Endodermal cell (in vitro differentiated cells): Measurements from ENCODE around the gene ZFYVE28. TPM values are rescaled to one million over a fixed set of nuclear protein-coding genes. Genes with fewer than 3 reads are reported as not detected.

ENCODE experiments used
- DNase-seq: peaks from one replicate; pipeline ENCODE4 v3.0.0-alpha.2; 2017
- H3K27ac ChIP-seq: 2 replicates; pipeline ENCODE4 v1.5.1; 2013; ENCODE audit warnings: mild to moderate bottlenecking, low read depth, low read length, moderate library complexity
- H3K27me3 ChIP-seq: 2 replicates; pipeline ENCODE4 v1.6.1; 2013; ENCODE audit warnings: mild to moderate bottlenecking, low read length, moderate library complexity; ENCODE audit not compliant: insufficient read depth, control insufficient read depth, poor library complexity, severe bottlenecking
- H3K36me3 ChIP-seq: 2 replicates; pipeline ENCODE4 v1.7.0; 2013; ENCODE audit warnings: mild to moderate bottlenecking, low read length, moderate library complexity; ENCODE audit not compliant: control insufficient read depth, insufficient read depth
- H3K4me1 ChIP-seq: one replicate; pipeline ENCODE4 v1.7.0; 2013; ENCODE audit warnings: low read length; ENCODE audit not compliant: control insufficient read depth, insufficient read depth
- H3K4me3 ChIP-seq: 2 replicates; pipeline ENCODE4 v1.5.1; 2013; ENCODE audit warnings: mild to moderate bottlenecking, low read length, moderate library complexity
- H3K9ac ChIP-seq: 2 replicates; pipeline ENCODE4 v1.6.1; 2013; ENCODE audit warnings: mild to moderate bottlenecking, low read length, moderate library complexity; ENCODE audit not compliant: poor library complexity, severe bottlenecking; ENCODE audit errors: extremely low read depth
- H3K9me3 ChIP-seq: 2 replicates; pipeline ENCODE4 v1.6.1; 2013; ENCODE audit warnings: mild to moderate bottlenecking, low read length, moderate library complexity; ENCODE audit not compliant: control insufficient read depth
- H3K27ac Mint-ChIP-seq: 2 replicates; pipeline ENCODE4 v1.8.0; 2020; ENCODE audit warnings: mixed read lengths
- H3K27me3 Mint-ChIP-seq: 2 replicates; pipeline ENCODE4 v1.8.0; 2021; ENCODE audit warnings: mild to moderate bottlenecking, mixed read lengths; ENCODE audit not compliant: insufficient read depth
- H3K36me3 Mint-ChIP-seq: 2 replicates; pipeline ENCODE4 v1.8.0; 2020; ENCODE audit warnings: low read depth, mixed read lengths
- H3K4me1 Mint-ChIP-seq: 2 replicates; pipeline ENCODE4 v1.8.0; 2020; ENCODE audit warnings: mixed read lengths
- H3K4me3 Mint-ChIP-seq: 2 replicates; pipeline ENCODE4 v1.8.0; 2020; ENCODE audit warnings: mild to moderate bottlenecking, moderate library complexity, mixed read lengths
- H3K9me3 Mint-ChIP-seq: 2 replicates; pipeline ENCODE4 v1.8.0; 2020; ENCODE audit warnings: mild to moderate bottlenecking, mixed read lengths
- WGBS, 2 experiments: methylation state at CpG; one replicate each; pipeline versions ENCODE4 v1.1.5 to v1.1.7; 2013; ENCODE audit warnings: missing lambda C conversion rate in 2 of 2, mixed read lengths in 1 of 2; ENCODE audit not compliant: insufficient coverage in 1 of 2, insufficient read length in 1 of 2; 5-methylcytosine and 5-hydroxymethylcytosine counted together
- total RNA-seq, 2 donors: library from RNA; stranded (reverse); fragmentation: NEBNext Ultra II Directional in 1 of 2; extraction: Animal tissue kit (Norgen Biotek cat#: 25700) in 1 of 2; gene quantifications; 2 replicates in 1 of 2; 3 replicates in 1 of 2; pipeline ENCODE4 v1.2.1, GENCODE V29; 2021
- TF ChIP-seq, protein P1 (sequence below): fragments of 200-600 bp; sonication (generic); conservative IDR thresholded peaks from 2 replicates; pipeline ENCODE4 v1.5.0; 2021; ENCODE audit warnings: antibody characterized with exemption, mild to moderate bottlenecking

Gene ZFYVE28
- total RNA-seq, 2 donors from 2014 or later: 0.73 to 1.6 TPM

DNA sequence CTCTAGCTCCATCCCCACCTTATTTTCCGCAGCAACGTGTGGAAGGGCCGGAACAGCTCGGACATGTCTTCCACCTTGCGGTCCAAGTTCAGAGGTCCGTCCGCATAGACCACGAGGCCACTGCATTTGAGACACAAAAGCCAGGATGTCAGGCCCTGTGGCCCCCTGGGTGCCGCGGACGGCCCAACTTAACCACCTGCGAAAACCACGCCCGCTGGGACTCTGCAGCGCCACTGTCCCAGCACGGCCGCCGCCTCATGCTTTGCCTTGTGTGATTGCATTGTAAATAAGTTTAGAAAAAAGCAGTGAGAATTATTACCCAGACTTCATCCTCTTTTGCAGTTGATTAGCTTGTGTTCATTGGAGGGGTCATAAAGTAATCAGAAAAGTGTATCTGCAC, 98.3 kb downstream of the ZFYVE28 start:
- TF ChIP-seq, protein P1, sequence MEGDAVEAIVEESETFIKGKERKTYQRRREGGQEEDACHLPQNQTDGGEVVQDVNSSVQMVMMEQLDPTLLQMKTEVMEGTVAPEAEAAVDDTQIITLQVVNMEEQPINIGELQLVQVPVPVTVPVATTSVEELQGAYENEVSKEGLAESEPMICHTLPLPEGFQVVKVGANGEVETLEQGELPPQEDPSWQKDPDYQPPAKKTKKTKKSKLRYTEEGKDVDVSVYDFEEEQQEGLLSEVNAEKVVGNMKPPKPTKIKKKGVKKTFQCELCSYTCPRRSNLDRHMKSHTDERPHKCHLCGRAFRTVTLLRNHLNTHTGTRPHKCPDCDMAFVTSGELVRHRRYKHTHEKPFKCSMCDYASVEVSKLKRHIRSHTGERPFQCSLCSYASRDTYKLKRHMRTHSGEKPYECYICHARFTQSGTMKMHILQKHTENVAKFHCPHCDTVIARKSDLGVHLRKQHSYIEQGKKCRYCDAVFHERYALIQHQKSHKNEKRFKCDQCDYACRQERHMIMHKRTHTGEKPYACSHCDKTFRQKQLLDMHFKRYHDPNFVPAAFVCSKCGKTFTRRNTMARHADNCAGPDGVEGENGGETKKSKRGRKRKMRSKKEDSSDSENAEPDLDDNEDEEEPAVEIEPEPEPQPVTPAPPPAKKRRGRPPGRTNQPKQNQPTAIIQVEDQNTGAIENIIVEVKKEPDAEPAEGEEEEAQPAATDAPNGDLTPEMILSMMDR: no peak
- H3K4me1 ChIP-seq: no peaks in the 10 kb centered on the region
- DNase-seq: no peak
- Mint-ChIP-seq H3K9me3 (no peaks in the 10 kb centered on the region), H3K36me3 (no peaks in the 10 kb centered on the region), H3K27ac (no peak overlapping the region), H3K4me3 (no peak overlapping the region), H3K27me3 (no peaks in the 10 kb centered on the region), H3K4me1 (no peaks in the 10 kb centered on the region)
- H3K9me3 ChIP-seq: no peaks in the 10 kb centered on the region
- H3K4me3 ChIP-seq: no peak overlapping the region
- no peak overlapping the region for H3K27ac ChIP-seq
- H3K36me3 ChIP-seq: no peaks in the 10 kb centered on the region
- no peak overlapping the region for H3K9ac ChIP-seq
- 89 to 93% methylated on average over 7 to 18 of the region's 18 CpGs for WGBS, 2 experiments
- H3K27me3 ChIP-seq: no peaks in the 10 kb centered on the region

DNA sequence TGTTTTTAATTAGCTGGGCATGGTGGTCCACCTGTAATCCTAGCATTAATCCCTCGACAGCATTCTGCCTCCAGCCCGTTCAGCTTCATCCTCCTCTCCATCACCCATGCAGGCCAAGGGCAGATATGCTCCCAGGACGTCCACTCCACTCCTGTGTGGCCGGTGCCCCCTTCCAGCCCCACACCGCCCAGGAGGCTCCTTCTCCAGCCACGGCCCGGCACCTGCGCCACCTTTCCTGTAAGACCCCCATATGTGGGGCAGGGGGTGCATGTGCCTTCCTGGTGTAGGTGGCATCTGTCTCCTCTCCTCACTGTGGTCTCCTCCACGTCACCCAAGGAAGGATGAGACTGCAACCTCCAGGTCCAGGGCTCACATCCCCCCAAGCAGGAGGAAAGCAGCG, 99.6 kb downstream of the ZFYVE28 start:
- Histone ChIP-seq H3K36me3 (no peaks in the 10 kb centered on the region), H3K27me3 (no peaks in the 10 kb centered on the region), H3K4me3 (no peak overlapping the region), H3K4me1 (no peaks in the 10 kb centered on the region), H3K9me3 (no peaks in the 10 kb centered on the region), H3K27ac (no peak overlapping the region), H3K9ac (no peak overlapping the region)
- H3K4me3 Mint-ChIP-seq: no peak overlapping the region
- WGBS, 2 experiments: 89 to 100% methylated on average over 2 to 10 of the region's 10 CpGs
- H3K9me3 Mint-ChIP-seq: no peaks in the 10 kb centered on the region
- no peaks in the 10 kb centered on the region for H3K27me3 Mint-ChIP-seq
- no peak for DNase-seq
- no peaks in the 10 kb centered on the region for H3K4me1 Mint-ChIP-seq
- H3K27ac Mint-ChIP-seq: no peak overlapping the region
- H3K36me3 Mint-ChIP-seq: no peaks in the 10 kb centered on the region
- TF ChIP-seq, protein P1: no peak

DNA sequence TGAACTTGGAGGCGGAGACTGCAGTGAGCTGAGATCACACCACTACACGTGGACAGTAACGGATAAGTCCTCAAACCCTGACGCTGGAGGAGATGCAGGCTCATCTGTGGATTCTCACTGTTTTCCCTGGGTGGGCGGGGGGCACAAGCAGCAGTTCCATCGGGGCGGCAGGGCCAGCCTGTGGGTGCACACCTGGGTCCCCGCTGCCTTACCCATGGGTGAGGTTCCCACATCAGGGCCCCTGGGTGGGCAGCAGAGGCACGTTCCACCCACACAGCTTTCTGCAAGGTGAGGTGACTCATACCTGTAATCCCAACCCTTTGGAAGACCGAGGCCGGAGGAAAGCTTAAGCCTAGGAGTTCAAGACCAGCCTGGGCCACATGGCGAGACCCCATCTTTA, 100.0 kb downstream of the ZFYVE28 start:
- Histone ChIP-seq H3K36me3 (no peaks in the 10 kb centered on the region), H3K9me3 (no peaks in the 10 kb centered on the region), H3K27me3 (no peaks in the 10 kb centered on the region), H3K27ac (no peak overlapping the region), H3K4me1 (no peaks in the 10 kb centered on the region), H3K4me3 (no peak overlapping the region), H3K9ac (no peak overlapping the region)
- DNase-seq: no peak
- no peak overlapping the region for H3K4me3 Mint-ChIP-seq
- H3K9me3 Mint-ChIP-seq: no peaks in the 10 kb centered on the region
- 88 to 91% methylated on average over 11 to 12 of the region's 12 CpGs for WGBS, 2 experiments
- H3K4me1 Mint-ChIP-seq: no peaks in the 10 kb centered on the region
- H3K36me3 Mint-ChIP-seq: no peaks in the 10 kb centered on the region
- no peak overlapping the region for H3K27ac Mint-ChIP-seq
- TF ChIP-seq, protein P1: no peak
- no peaks in the 10 kb centered on the region for H3K27me3 Mint-ChIP-seq
